Daoy (cell line): ENCODE results near the gene TIAL1. TPM values are rescaled to one million over a fixed set of nuclear protein-coding genes. Genes with fewer than 3 reads are reported as not detected.

ENCODE experiments used
- DNase-seq: peaks from one replicate; pipeline ENCODE4 v3.0.0-alpha.2; 2015; ENCODE audit warnings: low read depth
- total RNA-seq: library from RNA; depleted of rRNA; stranded (reverse); fragments of >200 nt; shearing (Covaris generic); gene quantifications from 2 replicates; pipeline ENCODE4 v1.2.3, GENCODE V29; 2014; rRNA removed

TIAL1 gene
- total RNA-seq, 1 experiment from 2014 or later = 40.4 TPM

DNA sequence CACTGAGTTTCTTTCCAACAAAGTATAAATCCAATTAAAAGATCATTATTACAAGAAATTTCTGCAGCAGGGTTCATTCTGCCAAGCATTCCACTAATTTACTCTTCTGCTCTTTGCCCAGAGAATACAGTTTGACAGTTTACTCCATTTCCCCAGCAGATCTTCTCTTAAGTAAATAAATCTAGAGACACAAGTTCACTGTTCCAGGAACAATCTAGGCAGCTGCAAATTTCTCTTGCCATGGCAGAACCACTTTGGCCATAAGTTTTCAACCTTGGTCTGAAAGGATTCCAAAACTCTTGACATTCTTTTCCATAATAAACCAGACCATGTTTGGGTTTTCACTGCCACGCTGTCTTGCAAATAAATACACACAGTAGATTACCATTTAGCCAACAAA, 65.7 kb downstream of the TIAL1 start:
- DNase-seq = no peak

DNA sequence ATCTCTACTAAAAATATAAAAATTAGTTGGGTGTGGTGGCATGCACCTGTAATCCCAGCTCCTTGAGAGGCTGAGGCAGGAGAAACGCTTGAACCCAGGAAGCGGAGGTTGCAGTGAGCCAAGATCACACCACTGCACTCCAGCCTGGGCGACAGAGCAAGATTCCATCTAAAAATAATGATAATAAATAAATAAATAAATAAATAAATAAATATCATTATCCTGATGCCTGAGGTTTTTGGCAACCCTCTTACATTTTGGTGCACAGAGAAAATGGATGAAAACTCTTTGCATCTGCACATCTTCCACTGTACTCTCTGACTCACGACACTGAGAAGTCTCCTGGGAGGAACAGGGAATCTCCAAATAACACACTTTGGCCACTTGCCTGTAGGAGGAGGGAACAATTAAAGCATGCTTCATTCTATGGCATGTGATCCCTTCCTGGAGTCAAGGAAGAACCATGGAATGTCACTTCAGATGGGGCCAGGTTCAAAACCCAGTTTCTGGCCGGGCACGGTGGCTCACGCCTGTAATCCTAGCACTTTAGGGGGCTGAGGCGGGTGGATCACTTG, 68.0 kb downstream of the TIAL1 start:
- DNase-seq = peak; percentile 72

DNA sequence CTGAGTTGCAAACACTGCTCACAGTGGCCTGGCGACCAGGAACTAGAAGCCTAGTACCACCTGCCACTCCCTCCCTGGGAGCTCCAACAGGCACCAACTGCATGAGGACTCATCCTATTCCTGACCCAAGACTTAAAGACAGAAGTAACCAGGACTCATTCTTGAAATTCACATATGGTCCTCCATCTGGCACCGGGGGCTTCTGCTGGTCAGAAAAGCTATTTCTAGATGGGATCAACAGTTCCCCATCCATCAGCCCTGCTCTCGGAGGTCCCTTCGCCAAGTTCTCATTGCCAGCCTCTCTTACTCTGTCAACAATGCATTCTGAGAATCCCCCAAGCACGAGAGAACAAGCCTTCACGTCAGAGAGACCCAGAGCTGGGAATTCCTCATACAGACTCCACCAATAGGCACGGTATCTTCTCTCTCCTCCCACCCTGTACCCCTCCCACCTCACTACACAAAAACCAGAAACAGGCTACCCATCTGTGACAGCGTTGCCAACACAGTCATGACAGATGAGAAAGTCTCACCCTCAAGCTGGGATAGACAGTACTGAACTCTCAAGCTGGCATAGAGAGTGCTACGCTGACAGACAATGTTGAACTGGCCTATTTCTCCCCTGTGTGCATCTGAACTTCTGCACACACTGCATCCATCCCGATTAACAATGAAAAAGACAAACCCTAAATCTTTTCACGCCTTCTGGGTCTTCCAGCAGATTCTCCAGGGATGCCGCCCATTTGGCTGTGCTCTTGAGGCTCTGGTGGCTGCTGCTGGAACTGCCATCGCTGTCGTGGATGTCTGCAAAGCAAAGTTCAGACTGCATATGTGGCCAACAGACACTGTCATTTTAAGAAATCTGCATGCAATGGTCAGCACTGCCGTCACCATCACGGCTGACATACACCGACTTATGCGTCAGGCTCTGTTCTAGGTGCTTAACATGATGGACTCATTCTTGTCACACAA, 69.9 kb downstream of the TIAL1 start:
- no peak for DNase-seq

DNA sequence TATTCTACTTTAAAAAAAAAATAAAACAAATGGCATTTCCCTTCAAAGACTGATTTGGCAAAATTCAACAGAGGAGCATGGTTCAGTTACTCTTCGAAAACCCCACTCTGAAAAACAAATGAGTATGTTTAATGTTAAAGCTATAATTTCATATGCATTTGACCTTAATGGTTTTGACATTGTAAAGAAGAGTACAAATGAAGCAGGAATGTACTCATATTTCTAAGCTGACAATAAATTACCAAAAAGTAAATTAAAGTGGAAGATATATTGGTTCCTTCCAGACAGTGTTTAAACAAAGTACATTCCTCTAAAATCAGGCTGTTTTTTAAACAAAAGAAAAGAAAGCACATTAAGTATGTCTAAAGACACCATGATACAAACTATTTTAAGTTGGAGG, 70.6 kb downstream of the TIAL1 start:
- no peak for DNase-seq

DNA sequence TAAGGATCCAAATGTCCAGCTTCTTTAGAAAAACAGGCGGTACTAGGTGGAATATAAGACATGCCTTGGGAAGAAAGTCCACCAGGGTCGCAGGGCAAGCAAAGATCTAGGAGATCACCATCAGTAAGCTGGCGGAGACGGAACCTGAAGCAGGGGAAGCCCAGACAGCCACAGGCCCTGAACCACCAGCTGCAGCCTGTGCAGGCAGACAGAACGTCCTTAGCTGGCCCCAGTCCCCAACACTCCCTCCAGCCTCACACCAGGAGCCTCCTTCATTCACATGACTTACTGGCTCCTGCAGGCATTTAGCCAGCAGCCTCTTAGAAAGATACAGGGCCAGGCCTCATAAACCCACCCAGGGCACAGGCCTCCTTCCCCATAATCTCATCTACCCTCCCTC, 71.6 kb downstream of the TIAL1 start:
- DNase-seq = no peak

DNA sequence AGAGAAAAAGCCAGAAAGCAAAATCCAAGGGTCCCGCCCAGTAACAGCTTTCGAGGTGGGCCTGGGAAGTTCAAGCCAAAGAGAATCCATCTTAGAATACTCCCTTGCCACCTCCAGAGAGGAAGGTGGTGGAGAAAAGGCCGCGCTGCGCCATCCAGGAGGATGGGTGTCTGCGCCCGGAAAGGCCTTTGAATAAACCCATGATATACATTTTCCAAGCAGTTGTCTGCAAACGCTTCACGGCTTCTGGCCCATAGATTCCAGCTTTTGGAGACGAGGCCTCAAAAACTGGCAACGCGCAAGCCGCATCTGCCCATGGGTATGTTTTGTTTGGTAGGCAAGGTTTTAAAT, 72.1 kb downstream of the TIAL1 start:
- DNase-seq = no peak

DNA sequence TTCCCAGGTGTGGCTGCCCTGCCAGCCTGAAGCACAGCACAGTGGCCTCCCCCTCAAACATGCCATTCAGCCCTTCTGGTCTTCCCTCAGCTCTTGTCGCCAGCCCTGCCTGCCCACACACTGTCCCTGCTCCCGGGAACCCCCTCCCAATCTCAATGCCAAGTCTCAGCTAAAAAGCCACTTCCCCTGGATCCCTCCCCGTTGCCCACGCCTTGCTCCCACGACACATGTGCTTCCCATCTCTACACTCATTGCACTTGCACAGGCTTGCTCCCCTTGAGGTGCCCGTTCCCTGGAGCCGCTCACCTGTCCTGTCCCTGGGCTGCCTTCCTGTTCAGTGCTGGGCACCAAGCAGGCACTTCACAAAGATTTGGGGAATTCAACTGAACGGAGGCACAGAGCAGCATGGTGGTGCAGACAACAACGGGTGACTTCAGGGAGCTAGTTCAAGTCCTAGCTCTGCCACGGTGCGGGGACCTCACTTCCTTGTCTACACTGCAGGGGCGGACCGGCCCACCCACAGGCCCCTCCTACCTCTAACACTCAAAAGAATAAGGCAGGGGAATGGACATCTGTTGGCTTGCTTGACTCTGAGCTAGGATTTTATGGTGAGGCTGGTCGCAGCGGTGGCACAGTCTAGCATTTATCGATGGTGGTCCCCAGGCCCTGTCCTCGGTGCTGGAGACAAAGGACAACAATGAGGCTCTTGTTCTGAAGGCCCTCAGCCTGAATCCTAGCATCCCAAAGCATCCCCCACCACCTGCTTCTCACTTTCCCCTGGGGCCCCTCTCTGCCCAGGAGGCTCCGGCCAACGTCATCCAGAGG, 72.7 kb downstream of the TIAL1 start:
- no peak for DNase-seq

Other genes with a start within 250 kb of the TIAL1 start
- gene RGS10, start 54.2 kb downstream of the TIAL1 start, total RNA-seq = 22.1 and 22.8 TPM in 2 replicates
- gene BAG3, start 54.4 kb upstream of the TIAL1 start, total RNA-seq = 6.9 and 9.4 TPM in 2 replicates
- 7.9 and 12.9 TPM in 2 replicates for gene INPP5F, start 129.1 kb upstream of the TIAL1 start, total RNA-seq